ENCODE measurements around the gene ZNF778.

ZNF778 gene

DNA sequence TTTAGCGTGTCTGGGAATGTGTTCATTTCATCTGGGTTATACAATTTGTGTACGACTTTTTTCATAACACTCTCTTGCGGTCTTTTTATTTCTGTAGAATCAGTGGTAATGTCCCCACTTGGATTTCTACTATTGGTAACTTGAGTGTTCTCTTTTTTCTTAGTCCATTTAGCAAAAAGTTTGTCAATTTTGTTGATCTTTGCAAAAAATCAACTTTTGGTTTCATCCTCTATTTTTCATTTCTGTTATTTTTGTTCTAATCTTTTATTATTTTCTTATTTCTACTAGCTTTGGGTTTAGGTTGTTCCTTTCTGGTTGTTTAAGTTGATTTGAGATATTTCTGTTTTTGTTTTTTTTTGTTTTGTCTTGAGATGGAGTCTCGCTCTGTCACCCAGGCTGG lies 9.5 kb upstream of the ZNF778 start:
- no peak overlapping the region for H3K27ac ChIP-seq
- TF ChIP-seq FOXP2 (optimal IDR thresholded peaks at IDR 0.05; ENCODE audit: control extremely low read depth, extremely low read length, insufficient read depth) (no peak), POLR2AphosphoS5 (IDR thresholded peaks at IDR 0.05; ENCODE audit: borderline replicate concordance, low read depth, low read length) (no peak), EZH2 (IDR thresholded peaks at IDR 0.05) (no peak)
- H3K36me3 ChIP-seq (ENCODE audit: insufficient read depth, low read length), result no peaks in the 10 kb centered on the region
- H3K9ac ChIP-seq (ENCODE audit: insufficient read length), result no peak overlapping the region
- H3K9me3 ChIP-seq (ENCODE audit: low read depth, low read length), result no peaks in the 10 kb centered on the region
- no peak for DNase-seq (ENCODE audit: low read depth, low spot score)
- no peak overlapping the region for H3K4me3 ChIP-seq

DNA sequence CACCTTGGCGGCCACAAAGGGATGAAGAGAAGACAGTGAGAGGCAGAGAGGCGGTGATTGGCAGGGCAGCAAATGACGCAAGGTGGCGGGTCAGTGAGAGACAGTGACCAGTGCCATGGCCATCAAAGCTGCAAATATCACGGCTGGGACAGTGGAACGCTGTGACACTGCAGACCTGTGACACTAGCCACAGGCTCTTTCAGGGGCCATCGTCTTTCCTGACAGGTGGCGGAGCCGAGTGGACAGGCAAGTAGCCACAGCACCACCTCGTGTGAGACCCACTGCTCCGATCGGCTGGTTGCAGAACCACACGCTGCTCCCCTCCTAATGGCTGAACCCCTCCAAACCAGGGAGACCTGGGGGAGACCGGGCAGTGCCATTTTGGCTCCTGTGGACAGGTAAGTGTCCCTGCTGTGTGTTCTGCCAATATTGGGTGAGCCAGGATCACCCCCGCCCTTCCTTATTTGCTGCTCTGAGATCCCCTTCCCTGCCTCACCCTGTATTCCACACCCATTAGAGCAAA lies 7.9 kb upstream of the ZNF778 start:
- H3K9me3 ChIP-seq (ENCODE audit: low read depth, low read length), result no peaks in the 10 kb centered on the region
- H3K36me3 ChIP-seq (ENCODE audit: insufficient read depth, low read length), result no peaks in the 10 kb centered on the region
- H3K4me3 ChIP-seq, result no peak overlapping the region
- DNase-seq (ENCODE audit: low read depth, low spot score), result no peak
- no peak overlapping the region for H3K27ac ChIP-seq
- TF ChIP-seq POLR2AphosphoS5 (IDR thresholded peaks at IDR 0.05; ENCODE audit: borderline replicate concordance, low read depth, low read length) (no peak), EZH2 (IDR thresholded peaks at IDR 0.05) (no peak), FOXP2 (optimal IDR thresholded peaks at IDR 0.05; ENCODE audit: control extremely low read depth, extremely low read length, insufficient read depth) (no peak)
- H3K9ac ChIP-seq (ENCODE audit: insufficient read length), result no peak overlapping the region

DNA sequence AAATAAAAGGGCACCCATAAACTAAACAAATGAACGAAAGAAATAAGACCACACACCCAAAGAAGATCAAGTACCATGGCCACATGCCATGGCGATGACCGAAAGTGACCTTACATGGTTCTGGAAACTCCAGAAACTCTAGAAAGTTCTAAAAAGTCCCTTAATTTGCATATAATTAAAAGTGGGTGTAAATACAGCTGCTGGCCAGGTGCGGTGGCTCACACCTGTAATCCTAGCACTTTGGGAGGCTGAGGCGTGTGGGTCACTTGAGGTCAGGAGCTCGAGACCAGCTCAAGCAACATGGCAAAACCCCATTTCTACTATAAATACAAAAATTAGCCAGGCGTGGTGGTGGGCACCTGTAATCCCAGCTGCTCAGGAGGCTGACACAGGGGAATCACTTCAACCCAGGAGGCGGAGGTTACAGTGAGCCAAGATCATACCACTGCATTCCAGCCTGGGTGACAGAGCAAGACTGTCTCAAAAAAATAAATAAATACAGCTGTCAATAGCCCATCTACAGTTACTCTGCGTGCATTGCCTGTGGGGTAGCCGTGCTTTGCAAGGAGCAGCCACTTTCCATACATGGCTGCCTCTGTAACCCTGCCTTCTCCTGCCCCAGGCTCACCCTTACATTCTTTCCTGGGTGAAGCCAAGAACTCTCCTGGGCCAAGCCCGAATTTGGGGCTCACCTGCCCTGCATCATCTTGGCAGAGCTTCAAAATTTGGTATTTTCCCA lies 7.2 kb upstream of the ZNF778 start:
- H3K4me3 ChIP-seq, result no peak overlapping the region
- no peak for DNase-seq (ENCODE audit: low read depth, low spot score)
- no peak overlapping the region for H3K27ac ChIP-seq
- no peaks in the 10 kb centered on the region for H3K9me3 ChIP-seq (ENCODE audit: low read depth, low read length)
- H3K36me3 ChIP-seq (ENCODE audit: insufficient read depth, low read length), result no peaks in the 10 kb centered on the region
- TF ChIP-seq FOXP2 (optimal IDR thresholded peaks at IDR 0.05; ENCODE audit: control extremely low read depth, extremely low read length, insufficient read depth) (no peak), EZH2 (IDR thresholded peaks at IDR 0.05) (no peak), POLR2AphosphoS5 (IDR thresholded peaks at IDR 0.05; ENCODE audit: borderline replicate concordance, low read depth, low read length) (no peak)
- H3K9ac ChIP-seq (ENCODE audit: insufficient read length), result no peak overlapping the region

DNA sequence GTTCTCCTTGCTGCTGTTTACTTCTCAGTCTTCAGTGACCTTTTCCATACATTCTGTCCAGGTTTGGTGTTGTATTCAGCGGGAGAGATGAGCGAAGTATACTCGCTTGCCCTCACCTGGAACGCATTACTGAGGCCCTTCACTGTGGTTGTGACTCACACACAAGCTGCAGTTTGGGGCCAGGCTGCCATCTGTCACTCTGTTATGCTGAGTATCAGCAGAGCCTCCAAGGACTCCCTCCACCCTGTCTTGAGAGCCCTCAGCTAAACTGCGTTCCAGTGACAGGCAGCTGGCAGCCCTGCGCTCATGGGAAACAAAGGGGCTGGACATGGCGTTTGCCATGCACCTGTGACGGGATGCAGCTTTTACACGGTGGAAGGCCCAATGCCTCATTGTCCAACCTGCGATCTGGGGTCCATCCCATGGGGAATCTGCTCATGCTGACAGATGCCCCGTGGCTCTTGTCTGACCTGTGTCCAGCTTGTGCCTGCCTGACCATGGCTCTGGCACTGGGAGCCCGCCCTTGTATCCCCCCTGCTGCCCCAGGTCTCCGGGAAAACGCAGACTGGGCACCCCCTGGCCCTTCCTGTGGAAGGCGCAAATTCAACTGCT lies 6.5 kb upstream of the ZNF778 start:
- no peak overlapping the region for H3K27ac ChIP-seq
- no peak for DNase-seq (ENCODE audit: low read depth, low spot score)
- no peaks in the 10 kb centered on the region for H3K36me3 ChIP-seq (ENCODE audit: insufficient read depth, low read length)
- H3K9ac ChIP-seq (ENCODE audit: insufficient read length), result no peak overlapping the region
- no peak for TF ChIP-seq FOXP2 (optimal IDR thresholded peaks at IDR 0.05; ENCODE audit: control extremely low read depth, extremely low read length, insufficient read depth)
- no peak for TF ChIP-seq POLR2AphosphoS5 (IDR thresholded peaks at IDR 0.05; ENCODE audit: borderline replicate concordance, low read depth, low read length)
- no peak for TF ChIP-seq EZH2 (IDR thresholded peaks at IDR 0.05)
- H3K9me3 ChIP-seq (ENCODE audit: low read depth, low read length), result no peaks in the 10 kb centered on the region
- no peak overlapping the region for H3K4me3 ChIP-seq

DNA sequence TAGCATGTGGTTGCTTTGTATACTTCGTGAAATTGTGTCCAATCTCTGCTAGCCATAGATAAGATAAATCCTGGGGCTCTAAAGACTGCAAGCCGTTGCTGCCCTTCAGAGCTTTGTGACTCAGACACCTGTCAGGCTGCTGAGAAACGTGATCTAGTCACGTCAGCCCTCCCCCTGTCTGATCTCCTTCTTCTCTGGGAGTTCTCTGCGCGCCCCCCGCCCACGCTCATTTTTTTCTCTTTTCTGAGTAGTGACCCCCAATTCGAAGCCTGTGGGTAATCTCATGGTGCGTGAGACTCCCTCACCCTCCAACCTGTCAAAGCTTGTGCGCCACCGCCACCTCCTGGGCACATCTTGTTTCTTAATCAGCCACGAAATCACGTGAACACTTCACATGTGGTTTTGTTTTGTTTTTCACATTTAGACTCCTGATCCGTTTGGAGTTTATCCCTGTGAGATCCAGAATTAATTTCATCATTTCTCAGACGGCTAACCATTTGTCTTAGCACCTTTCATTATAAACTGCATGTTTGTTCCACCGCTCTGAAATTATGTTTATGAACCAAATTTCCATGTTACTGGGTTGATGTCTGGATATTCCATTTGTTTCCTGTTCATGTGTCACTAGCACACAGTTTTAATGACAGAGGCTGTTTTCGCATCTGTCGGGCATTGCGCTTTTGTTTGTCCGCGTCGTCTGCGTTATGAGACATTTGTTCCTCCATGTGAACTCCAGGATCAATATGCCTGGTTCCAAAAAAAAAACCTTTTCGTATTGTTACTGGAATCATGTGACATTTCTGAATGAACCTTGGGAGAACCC lies 977 bp upstream of the ZNF778 start:
- Histone ChIP-seq H3K4me3 (peak overlapping the region; percentile 79), H3K36me3 (ENCODE audit: insufficient read depth, low read length) (no peaks in the 10 kb centered on the region), H3K27ac (no peak overlapping the region), H3K9me3 (ENCODE audit: low read depth, low read length) (no peaks in the 10 kb centered on the region), H3K9ac (ENCODE audit: insufficient read length) (peak overlapping the region; percentile 86)
- no peak for DNase-seq (ENCODE audit: low read depth, low spot score)
- TF ChIP-seq FOXP2 (optimal IDR thresholded peaks at IDR 0.05; ENCODE audit: control extremely low read depth, extremely low read length, insufficient read depth) (no peak), POLR2AphosphoS5 (IDR thresholded peaks at IDR 0.05; ENCODE audit: borderline replicate concordance, low read depth, low read length) (no peak), EZH2 (IDR thresholded peaks at IDR 0.05) (no peak)

DNA sequence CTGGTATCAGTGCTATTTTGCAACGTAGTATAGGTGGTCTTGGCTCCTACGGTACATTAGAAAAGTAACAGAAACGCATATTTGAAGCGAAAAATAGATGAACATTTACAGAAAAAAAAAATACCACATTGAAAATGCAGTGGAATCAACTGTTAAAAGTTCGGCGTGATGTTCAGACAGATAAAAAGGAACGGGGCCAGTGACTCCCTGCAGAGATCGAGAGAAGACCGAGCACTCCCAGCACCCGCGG lies 440 bp upstream of the ZNF778 start:
- TF ChIP-seq EZH2 (IDR thresholded peaks at IDR 0.05) (no peak), POLR2AphosphoS5 (IDR thresholded peaks at IDR 0.05; ENCODE audit: borderline replicate concordance, low read depth, low read length) (no peak), FOXP2 (optimal IDR thresholded peaks at IDR 0.05; ENCODE audit: control extremely low read depth, extremely low read length, insufficient read depth) (no peak)

DNA sequence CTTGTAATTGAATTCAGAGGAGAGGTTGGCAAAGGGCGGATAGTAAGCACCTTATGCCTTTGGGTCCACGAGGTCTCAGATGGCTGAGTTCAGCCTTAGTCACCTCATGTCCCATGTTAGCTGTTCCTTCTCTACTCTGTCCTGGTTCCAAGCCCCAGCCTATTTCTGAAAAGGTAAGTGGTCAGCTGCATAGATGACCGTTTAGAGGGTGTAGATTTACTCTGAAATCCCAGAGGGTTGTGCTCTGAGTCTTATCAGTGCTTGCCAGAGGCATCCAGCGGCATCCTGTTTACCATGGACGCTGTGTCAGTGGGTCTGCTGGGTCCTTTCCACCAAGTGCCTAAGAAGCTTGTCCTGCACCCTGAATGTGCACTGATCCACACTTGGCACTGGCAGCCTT lies 1.9 kb downstream of the ZNF778 start:
- no peak overlapping the region for H3K27ac ChIP-seq
- H3K36me3 ChIP-seq (ENCODE audit: insufficient read depth, low read length), result no peaks in the 10 kb centered on the region
- no peak for DNase-seq (ENCODE audit: low read depth, low spot score)
- no peak overlapping the region for H3K4me3 ChIP-seq
- H3K9ac ChIP-seq (ENCODE audit: insufficient read length), result no peak overlapping the region
- TF ChIP-seq FOXP2 (optimal IDR thresholded peaks at IDR 0.05; ENCODE audit: control extremely low read depth, extremely low read length, insufficient read depth) (no peak), EZH2 (IDR thresholded peaks at IDR 0.05) (no peak), POLR2AphosphoS5 (IDR thresholded peaks at IDR 0.05; ENCODE audit: borderline replicate concordance, low read depth, low read length) (no peak)
- no peaks in the 10 kb centered on the region for H3K9me3 ChIP-seq (ENCODE audit: low read depth, low read length)

More for the DNA sequence above, 440 bp upstream of the ZNF778 start:
- H3K9ac ChIP-seq (ENCODE audit: insufficient read length), result peak overlapping the region; percentile 86
- peak overlapping the region; percentile 79 for H3K4me3 ChIP-seq
- H3K9me3 ChIP-seq (ENCODE audit: low read depth, low read length), result no peaks in the 10 kb centered on the region
- H3K36me3 ChIP-seq (ENCODE audit: insufficient read depth, low read length), result no peaks in the 10 kb centered on the region
- no peak for DNase-seq (ENCODE audit: low read depth, low spot score)
- H3K27ac ChIP-seq, result peak overlapping the region; percentile 31; the same call in 1 of the 2 replicates

DNA sequence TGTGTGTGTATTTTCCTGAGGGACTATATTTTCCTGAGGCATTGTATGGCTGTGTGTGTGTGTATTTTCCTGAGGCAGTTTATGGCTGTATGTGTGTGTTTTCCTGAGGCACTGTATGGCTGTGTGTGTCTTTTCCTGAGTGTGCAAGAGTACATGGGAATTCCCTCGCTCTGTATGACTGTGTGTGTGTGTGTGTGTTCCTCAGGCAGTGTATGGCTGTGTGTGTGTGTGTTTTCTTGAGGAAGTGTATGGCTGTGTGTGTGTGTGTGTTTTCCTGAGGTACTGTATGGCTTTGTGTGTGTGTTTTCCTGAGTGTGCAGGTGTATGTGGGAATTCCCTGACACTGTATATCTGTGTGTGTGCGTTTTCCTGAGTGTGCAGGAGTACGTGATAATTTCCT lies 4.1 kb downstream of the ZNF778 start:
- Histone ChIP-seq H3K4me3 (no peak overlapping the region), H3K9ac (ENCODE audit: insufficient read length) (no peak overlapping the region), H3K27ac (no peak overlapping the region), H3K9me3 (ENCODE audit: low read depth, low read length) (no peaks in the 10 kb centered on the region), H3K36me3 (ENCODE audit: insufficient read depth, low read length) (peaks cover 3% of the 10 kb centered on the region; the same call in 1 of the 2 replicates)
- no peak for DNase-seq (ENCODE audit: low read depth, low spot score)
- TF ChIP-seq EZH2 (IDR thresholded peaks at IDR 0.05) (no peak), FOXP2 (optimal IDR thresholded peaks at IDR 0.05; ENCODE audit: control extremely low read depth, extremely low read length, insufficient read depth) (no peak), POLR2AphosphoS5 (IDR thresholded peaks at IDR 0.05; ENCODE audit: borderline replicate concordance, low read depth, low read length) (no peak)
